Loucy (cell line): ENCODE measurements around the gene MAGEH1.

Source experiments
- CTCF ChIP-seq: fragments of 200-600 bp; sonication (generic); conservative IDR thresholded peaks from 2 replicates; pipeline ENCODE4 v1.5.1; 2014; ENCODE audit warnings: mild to moderate bottlenecking, antibody characterized with exemption, low read length
- EZH2phosphoT487 ChIP-seq: fragments of 200-600 bp; IDR thresholded peaks from 2 replicates; pipeline ENCODE4 v1.6.1; 2018; ENCODE audit warnings: antibody characterized with exemption, mild to moderate bottlenecking, moderate library complexity, borderline replicate concordance

GRCh38 chrX:55490121-55490520, 38.2 kb downstream of the MAGEH1 start:
- TF ChIP-seq CTCF, result no peak
- no peak for TF ChIP-seq EZH2phosphoT487
